CD4-positive, alpha-beta T cell treated with Interferon gamma for 1 hour (primary cell): Measurements from ENCODE around the gene OR56A1.
"Not testable (repeated sequence)": the region's sequence is repeated elsewhere in the genome, so short reads cannot be mapped to it uniquely, and the experiment has no call there.

Experiments used
- DNase-seq: peaks from one replicate; pipeline ENCODE4 v3.0.0-alpha.2; 2020

OR56A1 gene, protein sequence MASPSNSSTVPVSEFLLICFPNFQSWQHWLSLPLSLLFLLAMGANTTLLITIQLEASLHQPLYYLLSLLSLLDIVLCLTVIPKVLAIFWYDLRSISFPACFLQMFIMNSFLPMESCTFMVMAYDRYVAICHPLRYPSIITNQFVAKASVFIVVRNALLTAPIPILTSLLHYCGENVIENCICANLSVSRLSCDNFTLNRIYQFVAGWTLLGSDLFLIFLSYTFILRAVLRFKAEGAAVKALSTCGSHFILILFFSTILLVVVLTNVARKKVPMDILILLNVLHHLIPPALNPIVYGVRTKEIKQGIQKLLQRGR

DNA sequence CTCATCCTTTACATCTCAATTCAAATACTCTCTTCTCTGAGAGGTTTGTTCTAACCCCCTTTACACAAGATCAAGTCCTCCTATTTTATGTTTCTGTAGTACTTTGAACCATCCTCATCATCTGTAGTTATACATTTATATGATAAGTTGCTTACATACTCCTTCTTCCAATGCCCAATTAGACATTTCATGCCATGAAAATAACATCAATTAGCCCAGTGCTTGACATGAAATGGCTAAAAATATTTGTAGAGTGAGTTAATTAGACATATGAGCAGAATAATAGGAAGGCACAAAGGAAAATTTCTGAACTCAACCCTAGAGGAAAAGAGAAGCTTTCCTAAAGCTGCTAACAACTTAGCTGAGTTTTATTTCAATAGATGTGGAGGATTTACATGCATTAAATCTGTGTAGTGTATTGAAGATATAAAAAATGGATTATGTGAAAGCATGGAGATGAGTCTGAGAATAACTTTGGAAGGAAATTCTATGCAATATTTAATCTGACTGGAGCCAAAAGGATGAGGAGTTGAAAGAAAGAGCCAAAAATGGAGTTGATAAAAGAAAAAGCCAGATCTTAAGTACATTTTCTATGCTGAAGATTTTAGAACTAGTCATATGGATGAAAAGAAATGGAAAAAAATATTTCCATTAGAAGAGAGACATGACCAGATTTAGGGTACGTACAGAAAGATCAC is at the start of gene OR56A1:
Gene OR56A1, minus strand, starts transcription at position 51 of the 698 bp plus-strand sequence. CDS start 3,066 bp downstream, outside the sequence.
- DNase-seq = no peak

DNA sequence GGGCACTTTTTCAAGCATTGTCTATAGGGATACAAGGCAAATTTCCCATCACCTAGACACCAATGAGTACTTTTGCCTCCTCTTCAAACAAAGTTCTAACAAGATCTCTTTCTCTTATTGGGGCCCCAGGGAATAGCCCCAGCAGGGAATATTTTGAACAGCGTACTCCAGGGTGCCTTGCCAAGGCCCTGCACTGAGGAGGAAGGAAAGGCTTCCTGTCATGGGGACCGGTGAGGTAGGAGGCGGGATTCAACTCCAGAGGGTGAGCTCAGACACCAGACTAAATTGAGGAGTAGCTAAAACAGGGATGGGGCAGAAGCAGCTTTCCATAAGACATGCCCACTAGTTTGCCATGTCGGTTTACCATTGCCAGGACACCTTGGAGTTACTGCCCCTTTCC is 48.9 kb upstream of the OR56A1 start:
- no peak for DNase-seq

DNA sequence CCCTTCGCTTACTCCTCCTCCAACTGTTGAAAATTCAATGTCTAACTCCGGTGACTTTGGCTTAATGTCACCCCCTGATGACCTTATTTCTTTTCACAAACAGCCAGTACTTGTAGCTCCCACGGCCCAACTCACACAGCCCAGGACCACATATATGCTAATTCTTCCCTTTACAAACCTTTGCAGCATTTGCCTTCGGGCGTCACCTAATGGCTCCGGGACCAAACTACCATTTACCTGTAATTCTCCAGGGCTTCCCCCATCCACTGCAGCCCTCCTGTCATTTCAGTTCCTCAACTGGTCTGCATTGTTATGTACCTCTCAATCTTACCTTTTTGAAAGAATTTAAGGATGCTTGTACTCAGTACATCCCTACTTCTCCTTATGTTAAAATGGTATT is 47.2 kb upstream of the OR56A1 start:
- no peak for DNase-seq

DNA sequence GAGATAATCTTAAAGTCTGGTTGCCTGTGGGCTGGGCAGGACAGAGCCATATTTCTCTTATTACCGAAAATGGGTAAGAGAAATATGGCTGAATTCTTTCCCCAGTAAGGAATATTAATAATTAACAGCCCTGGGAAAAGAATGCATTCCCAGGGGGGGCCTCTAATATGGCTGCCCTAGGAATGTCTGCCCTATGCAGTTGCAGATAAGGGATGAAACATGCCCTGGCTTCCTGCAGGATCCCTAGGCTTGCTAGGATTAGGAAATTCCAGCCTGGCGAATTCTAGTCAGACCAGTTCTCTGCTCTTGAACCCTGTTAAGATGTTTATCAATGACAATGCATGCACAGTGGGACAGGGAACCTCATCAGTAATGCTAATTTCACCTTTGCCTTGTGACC is 45.9 kb upstream of the OR56A1 start:
- DNase-seq = not testable (repeated sequence)

DNA sequence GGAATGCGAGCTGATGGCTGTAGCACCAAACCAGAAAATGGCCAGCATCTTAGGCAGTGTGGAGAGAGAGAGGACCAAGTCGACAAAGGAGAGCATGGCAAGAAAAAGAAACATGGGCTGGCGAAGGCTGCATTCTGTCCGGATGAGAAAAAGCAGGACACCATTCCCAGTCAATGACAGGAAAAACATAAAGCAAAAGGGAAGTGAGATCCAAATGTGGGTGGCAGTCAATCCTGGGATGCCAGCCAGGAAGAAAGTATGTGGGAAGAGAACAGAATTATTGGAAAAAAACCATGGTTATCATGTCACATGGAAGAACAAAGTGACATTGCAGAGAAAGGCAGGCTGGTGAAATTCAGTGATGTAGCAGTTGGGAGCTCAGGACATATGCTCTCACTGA is 36.9 kb upstream of the OR56A1 start:
- no peak for DNase-seq

DNA sequence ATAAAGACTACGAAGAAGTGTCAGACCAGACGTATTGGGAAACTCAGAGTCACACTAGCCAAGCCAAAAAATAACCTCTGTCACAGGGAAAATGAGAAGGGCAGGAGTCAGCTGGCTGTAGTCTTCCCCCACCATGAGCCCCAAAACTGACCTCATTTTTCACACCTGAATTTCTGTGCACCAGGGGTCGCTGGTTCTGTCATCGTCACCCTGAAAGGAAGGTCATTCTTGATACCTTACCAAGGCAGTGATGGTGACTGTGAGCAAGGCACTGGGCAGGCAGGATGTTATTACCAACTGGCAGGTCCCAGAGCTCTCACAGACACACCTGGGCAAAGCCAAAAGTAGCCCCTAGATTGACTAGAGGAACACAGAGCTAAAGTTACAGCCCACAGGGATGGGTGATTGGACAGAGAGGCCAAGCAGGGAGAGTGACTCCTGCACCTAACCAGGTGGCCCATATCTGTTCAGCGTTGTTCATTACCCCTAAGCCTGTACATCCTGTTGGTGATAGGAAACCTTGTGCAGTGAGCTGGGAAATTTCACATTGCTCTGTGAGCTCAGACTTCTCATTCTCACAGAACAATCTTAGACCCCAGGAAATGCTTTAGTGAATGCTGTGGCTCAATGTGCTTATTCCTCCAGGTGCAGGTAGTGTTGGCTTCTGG is 32.3 kb upstream of the OR56A1 start:
- DNase-seq = no peak

DNA sequence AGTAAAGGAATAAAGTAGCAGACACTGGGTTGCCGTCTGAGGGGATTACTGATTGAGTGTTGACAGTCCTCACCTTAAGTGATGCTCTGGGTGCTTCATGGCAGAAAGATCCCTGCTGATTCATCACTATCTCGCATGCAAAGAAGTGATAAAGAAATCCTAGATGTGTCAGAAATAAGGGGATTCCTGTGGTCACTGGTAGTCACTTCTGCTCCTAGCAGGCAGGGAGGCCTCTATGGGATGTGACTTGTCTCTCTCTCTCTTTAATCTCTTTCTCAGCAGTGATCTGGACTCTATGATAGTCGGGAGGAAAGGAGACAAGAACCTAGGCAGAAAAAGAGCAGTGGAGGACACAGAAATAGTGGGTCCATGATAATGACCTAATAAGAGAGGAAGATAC is 30.9 kb upstream of the OR56A1 start:
- no peak for DNase-seq

DNA sequence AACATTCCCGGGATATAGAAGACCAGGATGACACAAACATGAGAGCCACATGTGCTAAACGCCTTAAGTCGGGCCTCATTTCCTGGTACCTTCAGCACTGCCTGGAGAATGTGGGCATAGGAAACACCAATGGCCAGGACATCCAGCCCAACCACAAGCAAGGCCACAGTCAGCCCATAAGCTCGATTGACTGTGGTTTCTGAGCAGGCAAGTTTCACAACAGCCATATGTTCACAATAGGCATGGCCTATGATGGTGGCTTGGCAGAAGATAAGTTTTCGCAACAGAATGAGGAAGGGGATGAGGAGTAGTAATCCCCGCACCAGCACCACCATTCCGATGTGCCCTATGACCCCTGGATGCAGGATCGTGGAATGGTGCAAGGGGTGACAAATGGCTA is 26.9 kb upstream of the OR56A1 start:
- DNase-seq = no peak

DNA sequence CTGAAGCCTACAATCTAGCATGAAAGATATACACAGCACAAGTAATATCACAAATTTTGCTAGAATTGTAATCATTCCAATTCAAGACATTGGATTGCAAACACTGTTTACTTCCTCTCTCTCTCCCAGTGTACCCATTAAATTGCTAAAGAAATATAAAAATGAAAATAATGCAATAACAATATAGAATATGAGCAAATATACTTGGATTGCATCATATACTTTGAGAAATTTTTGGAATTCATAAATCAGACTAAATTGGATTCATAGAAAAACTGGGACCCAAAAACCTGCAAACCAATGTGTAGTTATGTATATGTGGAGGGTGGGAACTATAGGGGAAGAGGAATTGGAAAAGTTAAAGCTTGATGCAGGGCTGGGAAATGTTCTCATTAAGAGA is 25.0 kb upstream of the OR56A1 start:
- no peak for DNase-seq

DNA sequence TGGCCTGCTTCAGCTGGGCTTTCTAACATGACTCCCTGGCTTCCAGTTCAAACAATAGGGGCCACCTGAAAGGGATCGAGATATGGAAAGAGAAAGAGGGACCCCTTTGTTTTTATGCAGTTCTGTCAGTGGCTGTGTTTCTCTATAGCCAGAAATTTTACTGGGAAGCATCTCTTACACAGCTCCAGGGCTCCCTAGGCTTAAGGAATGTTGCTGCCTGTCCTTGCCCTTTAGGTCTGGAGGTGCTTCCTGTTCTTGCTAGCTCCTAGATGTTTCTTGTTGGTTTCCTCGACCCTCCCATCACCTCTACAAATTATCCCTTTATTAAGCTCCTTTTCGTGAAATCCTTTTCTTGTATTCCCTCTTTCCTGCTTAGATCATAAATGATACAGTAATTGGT is 21.8 kb upstream of the OR56A1 start:
- DNase-seq = no peak

DNA sequence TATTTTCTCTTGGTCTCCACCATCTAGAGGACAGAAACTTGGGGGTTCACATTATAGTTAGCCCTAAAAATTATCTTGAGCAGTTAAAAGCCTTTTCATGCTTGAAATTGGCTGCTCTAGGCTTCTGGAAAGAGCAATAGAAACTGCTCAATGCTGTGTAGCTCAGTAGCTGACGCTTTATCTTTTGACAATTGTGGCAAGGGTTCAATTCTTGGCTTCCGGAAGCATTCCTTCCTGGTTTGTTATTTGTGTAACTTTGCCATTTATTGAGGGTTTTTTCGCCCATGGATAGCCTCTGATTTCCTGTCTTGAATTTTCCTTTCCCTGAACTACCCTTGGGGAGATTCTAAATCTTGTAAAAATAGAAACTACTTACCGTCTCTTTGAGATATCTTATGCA is 10.3 kb upstream of the OR56A1 start:
- DNase-seq = no peak

DNA sequence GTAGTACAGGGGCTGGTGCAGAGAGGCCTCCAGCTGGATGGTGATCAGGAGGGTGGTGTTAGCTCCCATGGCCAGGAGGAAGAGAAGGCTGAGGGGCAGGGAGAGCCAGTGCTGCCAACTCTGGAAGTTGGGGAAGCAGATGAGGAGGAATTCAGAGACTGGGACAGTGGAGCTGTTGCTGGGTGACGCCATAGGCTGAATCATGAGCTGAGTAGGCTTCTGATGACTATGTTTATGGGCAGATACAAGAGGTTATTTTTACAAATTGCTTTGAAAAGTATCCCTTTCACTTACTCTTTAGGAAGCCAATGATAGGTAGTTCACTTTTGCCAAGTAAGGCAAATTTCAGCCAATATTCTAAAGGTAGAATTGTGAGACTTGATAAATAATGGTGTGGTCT is 3.1 kb downstream of the OR56A1 start:
- DNase-seq = no peak

DNA sequence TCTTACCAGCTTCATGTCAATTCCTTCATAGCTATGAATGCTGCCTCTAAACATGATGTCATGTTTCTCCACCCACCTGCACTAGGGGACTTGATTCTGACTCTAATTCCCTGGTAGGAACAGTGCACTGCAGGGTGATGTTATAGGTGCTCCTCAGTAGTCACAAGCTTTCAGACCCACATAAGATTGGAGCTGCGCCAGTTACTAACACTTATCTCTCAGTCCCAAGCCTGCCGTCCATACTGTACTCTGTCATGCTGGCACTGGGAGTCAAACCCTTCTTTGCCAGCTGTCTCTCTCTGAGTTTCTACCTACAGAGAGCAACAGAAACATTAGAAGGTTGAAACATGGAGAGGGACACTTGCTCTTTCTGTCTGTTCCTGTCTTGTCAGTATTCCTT is 5.5 kb downstream of the OR56A1 start:
- DNase-seq = no peak

DNA sequence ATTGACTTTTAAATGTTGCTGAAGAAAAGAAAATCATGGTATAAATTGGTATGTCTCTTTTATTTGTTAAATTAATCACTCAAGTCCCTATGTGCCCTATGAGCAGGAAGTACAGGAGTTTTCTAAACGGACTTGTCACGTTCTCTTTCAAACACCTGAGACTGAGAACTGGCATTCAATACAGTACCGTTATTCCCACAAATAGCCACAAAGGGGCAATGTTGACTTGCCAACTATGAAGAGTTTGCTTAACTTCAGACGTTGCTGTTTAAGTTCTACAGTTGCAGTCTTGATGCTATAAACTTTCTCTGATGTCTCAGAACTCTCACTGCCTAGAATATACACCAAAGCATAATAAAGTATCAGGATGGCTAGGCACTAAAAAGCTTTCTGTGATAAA is 7.6 kb downstream of the OR56A1 start:
- no peak for DNase-seq

DNA sequence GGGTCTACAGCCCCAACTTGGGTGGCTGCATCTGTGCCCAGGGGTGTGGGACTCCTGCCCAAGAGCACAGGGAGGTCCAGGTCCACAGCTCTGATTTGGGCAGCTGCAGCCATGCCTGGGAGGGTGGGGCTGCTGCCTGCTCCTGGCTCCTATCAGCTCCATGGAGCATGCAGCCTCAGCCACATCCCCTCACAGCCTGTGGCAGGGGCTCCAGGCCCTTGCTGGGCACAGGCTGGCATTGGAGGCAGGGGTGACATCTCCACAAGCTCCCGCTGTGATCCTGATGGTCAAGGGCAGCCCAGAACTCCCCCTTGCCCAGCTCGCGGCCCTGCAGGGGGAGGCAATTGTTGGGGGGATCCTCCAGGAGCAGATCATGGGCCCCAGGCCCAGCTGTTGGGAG is 17.5 kb downstream of the OR56A1 start:
- DNase-seq = no peak

DNA sequence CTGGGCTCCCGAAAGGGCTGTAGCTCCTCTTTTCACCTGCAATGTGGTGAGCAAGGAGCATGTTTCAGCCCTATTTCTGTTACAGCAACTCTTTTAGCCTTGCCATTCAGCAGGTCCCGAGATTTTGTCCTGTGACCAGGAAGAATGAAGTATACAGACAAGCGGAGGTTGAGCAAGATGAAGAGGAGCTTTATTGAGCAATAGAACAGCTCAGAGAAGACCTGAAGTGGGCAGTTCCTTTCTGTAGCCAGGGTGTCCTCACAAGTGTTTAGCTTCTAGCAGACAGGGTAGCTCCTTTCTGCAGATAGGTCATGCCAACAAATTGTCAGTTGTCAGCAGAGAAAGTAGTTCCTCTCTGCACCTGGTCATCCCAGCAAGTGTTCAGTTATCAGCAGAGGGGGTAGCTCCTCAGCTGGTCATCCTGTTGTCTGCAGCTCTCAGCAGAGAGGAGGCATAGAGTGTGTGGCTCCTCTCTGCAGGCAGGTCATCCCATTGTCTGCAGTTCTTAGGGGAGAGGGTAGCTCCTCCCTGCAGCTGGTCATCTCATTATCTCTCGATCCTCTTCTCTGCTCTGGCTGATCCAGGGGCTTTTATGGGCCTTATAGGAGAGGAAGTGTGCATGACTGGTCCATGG is 18.4 kb downstream of the OR56A1 start:
- DNase-seq = no peak

DNA sequence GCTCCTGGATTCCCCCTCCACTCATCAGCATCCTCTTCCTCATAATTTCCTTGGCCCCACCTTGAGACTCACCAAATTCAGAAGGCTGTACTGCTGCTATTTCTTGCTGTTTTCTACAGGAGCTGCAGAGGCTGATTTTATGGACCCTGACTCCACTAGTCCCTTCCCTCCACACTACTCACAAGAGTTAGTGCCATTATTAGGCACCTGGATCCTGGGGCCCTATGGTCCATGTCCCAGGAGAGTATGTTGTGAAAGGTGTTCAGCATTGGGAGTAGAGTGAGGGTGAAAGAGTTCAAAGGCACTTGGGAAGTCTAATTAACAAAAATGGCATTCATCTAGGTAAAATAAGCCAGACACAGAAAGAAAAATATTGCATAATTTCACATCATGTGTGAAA is 23.7 kb downstream of the OR56A1 start, which contains the start of gene OR56A4:
Gene OR56A4, minus strand, starts transcription at position 101 of the 400 bp plus-strand sequence. CDS start 3,954 bp downstream, outside the sequence.
- no peak for DNase-seq

DNA sequence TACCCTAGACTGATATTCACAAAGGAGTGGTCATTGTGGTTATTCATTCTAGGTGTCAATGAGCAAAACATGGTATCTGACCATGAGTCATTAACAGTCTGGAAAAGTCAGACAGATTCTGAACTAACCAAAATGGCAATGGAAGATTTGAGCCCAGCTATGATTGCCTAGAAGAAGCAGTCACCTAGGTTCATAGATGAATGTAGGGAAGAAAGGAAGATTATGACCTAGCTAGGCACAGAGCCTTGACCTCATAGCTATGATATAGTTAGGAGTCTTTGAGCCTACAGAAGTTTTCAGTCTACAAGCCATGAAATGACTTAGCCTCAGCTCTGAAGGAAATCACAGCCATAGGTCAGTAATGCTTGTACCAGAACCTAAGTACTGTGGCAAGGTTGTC is 24.2 kb downstream of the OR56A1 start:
- no peak for DNase-seq

DNA sequence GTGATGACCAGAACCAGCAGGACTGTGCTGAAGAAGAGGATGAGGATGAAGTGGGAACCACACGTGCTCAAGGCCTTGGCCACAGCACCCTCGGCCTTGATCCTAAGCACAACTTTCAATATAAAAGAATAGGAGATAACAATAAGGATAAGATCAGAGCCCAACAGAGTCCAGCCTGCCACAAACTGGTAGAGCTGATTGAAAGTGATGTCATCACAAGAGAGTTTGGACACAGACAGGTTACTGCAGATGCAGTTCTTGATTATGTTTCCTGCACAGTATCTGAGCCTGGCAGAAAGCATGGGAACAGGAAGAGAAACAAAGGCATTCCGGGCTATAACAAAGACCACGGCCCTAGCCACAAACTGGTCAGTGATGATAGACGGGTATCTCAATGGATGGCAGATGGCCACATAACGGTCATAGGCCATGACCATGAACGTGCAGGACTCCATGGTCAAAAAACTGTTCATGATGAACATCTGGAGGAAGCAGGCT is 28.3 kb downstream of the OR56A1 start:
- no peak for DNase-seq

DNA sequence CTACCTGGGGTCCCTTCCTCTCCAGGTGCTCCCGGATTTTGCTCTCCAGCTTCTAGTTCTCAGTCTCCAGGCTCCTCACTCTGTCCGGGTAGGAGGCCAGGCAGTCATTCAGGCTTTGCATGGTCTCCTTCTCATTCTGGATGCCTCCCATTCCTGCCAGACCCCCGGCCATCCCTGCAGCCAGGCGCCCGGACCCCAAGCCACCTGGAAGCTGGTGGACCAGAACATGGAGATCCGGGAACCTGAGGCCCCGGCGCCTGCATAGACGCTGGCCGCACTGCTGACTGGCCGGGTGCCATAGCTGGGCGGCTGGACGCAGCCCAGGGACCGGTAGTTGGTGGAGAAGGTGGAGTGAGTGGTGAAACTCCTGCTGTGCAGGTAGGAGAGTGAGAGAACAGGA is 35.8 kb downstream of the OR56A1 start:
- DNase-seq = no peak

DNA sequence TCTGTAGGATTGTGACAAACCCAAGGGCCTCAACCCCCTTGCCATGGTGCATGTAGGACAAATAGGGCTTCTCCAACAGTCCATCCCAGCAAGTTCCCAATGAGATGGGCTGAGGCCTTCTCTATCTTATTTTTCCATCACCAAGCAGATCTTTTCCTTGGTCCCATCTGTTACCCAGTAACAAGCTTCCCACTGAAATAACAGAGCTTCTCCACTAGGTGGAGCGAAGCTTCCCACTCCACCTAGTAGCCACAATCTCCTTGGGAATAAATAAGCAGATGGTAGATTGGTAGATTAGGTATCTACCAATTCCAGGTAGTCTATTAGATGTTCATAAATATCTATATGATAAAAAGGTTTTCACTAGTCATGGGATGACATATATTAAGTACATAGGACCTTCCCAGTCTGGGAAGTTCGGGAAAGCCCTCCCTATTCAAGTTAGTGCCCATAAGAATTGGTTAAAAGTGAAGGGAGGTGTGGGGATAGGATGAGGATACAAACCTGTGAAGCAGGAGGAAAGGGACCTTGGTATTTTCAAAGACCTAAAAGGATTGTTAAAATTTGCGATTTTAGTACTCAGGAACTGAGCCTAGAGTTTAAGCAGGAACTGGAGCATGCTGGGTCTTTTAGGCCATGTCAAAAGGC is 37.8 kb downstream of the OR56A1 start:
- no peak for DNase-seq

DNA sequence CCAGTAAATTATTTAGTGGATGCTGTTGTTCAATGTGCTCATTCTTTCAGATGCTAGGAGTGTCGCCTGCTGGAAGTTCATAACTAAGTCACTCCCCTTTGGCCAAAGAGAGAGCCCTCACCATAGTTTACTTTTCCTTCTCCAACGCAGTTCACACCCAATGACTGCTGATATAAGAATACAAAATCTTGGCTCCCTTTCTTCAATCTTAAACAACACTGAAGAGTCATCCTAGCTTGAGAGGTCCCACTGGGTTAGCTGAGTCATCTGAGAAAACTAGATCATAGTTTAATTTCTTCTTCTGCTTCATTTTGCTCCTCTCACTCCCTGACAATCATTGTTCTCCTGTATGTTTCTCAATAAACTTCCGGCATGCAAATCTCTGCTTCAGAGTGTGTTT is 38.4 kb downstream of the OR56A1 start:
- DNase-seq = no peak

DNA sequence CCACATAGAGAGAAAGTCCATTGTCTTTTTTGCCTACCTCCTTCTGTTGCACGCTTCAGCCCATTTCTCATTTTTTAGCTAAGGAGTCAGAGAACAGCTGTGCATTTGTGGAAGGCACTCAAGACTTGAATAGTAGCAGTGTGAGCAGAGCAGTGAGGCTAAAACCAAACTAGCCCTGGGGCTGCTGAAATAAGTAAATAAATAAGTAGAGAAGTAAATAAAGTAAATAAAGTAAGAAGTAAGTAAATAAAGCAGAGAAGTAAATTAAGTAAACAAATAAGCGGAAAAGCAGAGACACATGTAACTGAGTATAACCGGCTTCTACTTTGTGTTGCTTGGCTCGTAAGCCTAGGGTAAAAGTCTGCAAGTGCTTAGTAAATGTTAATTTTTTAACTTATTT is 41.4 kb downstream of the OR56A1 start:
- DNase-seq = no peak
